SK-N-SH (cell line): Measurements from ENCODE around the gene FCHSD2. TPM values are rescaled to one million over a fixed set of nuclear protein-coding genes. Genes with fewer than 3 reads are reported as not detected.
A peak's percentile ranks its signal among the peaks of the same experiment; 100 is the strongest.

ENCODE experiments used
- CTCF ChIA-PET: fragments of 300-600, 350-600 bp; formaldehyde crosslinking; extraction: SDS; loops from one replicate; lab custom pipeline; 2021; lab: Yijun Ruan, JAX
- POLR2A ChIA-PET: fragments of 350-600 bp; sonication (Branson Sonifier 250); formaldehyde crosslinking; extraction: SDS; loops from one replicate; lab custom pipeline; 2020; ENCODE audit warnings: antibody characterized with exemption, inconsistent platforms; lab: Yijun Ruan, JAX
- DNase-seq: peaks from one replicate; pipeline ENCODE4 v3.0.0; 2012
- H2AFZ ChIP-seq: fragments of 200-600 bp; sonication (generic); 2 replicates; pipeline ENCODE4 v1.8.1; 2016; ENCODE audit warnings: antibody characterized with exemption, mild to moderate bottlenecking, low read depth
- H3F3A ChIP-seq: fragments of 200-600 bp; sonication (generic); replicated peaks from 2 replicates; pipeline ENCODE3; 2016; ENCODE audit warnings: antibody characterized with exemption, mild to moderate bottlenecking; ENCODE audit not compliant: insufficient read depth
- H3K27ac ChIP-seq, 2 experiments: fragments of 200-500 bp in 1 of 2; fragments of 200-600 bp in 1 of 2; sonication (Bioruptor generic) in 1 of 2; sonication (generic), shearing (Covaris generic) in 1 of 2; 2 replicates each; pipeline versions ENCODE4 v1.5.1 to v1.6.1; 2014 to 2016; ENCODE audit warnings: low read depth in 2 of 2, inconsistent platforms in 1 of 2, low read length in 1 of 2, mild to moderate bottlenecking in 1 of 2, mixed read lengths in 1 of 2
- H3K27me3 ChIP-seq: fragments of 200-600 bp; sonication (generic), shearing (Covaris generic); 2 replicates; pipeline ENCODE4 v1.6.1; 2016; ENCODE audit warnings: mixed run types; ENCODE audit not compliant: insufficient read depth
- H3K36me3 ChIP-seq, 2 experiments: fragments of 200-500 bp in 1 of 2; fragments of 200-600 bp in 1 of 2; sonication (Bioruptor generic) in 1 of 2; sonication (generic) in 1 of 2; replicated peaks in 1 of 2; 2 replicates each; pipeline versions ENCODE3 to v1.5.1; 2014 to 2016; ENCODE audit warnings: low read length in 1 of 2, mild to moderate bottlenecking in 1 of 2; ENCODE audit not compliant: insufficient read depth in 2 of 2, control insufficient read depth in 1 of 2
- H3K4me1 ChIP-seq, 2 experiments: fragments of 200-500 bp in 1 of 2; fragments of 200-600 bp in 1 of 2; sonication (Bioruptor generic) in 1 of 2; sonication (generic), shearing (Covaris generic) in 1 of 2; 2 replicates each; pipeline versions ENCODE4 v1.5.1 to v1.6.1; 2014 to 2016; ENCODE audit warnings: low read depth in 1 of 2, low read length in 1 of 2, mixed run types in 1 of 2; ENCODE audit not compliant: insufficient read depth in 2 of 2, control insufficient read depth in 1 of 2
- H3K4me2 ChIP-seq: fragments of 200-600 bp; sonication (generic), shearing (Covaris generic); 2 replicates; pipeline ENCODE4 v1.6.1; 2017; ENCODE audit warnings: mixed run types
- H3K4me3 ChIP-seq, 2 experiments: fragments of 200-500 bp in 1 of 2; fragments of 200-600 bp in 1 of 2; sonication (Bioruptor generic) in 1 of 2; sonication (generic), shearing (Covaris generic) in 1 of 2; 2 replicates each; pipeline versions ENCODE4 v1.5.1 to v1.8.1; 2014 to 2016; ENCODE audit warnings: low read depth in 2 of 2, inconsistent platforms in 1 of 2, low read length in 1 of 2, mild to moderate bottlenecking in 1 of 2, mixed read lengths in 1 of 2, moderate library complexity in 1 of 2
- H3K79me2 ChIP-seq: fragments of 200-600 bp; sonication (generic); 2 replicates; pipeline ENCODE4 v1.8.1; 2017; ENCODE audit warnings: mild to moderate bottlenecking; ENCODE audit not compliant: insufficient read depth
- H3K9ac ChIP-seq: fragments of 200-600 bp; sonication (generic); 2 replicates; pipeline ENCODE4 v1.6.1; 2017; ENCODE audit warnings: mixed run types
- H3K9me2 ChIP-seq: fragments of 200-600 bp; sonication (generic); 2 replicates; pipeline ENCODE4 v1.6.1; 2017; ENCODE audit warnings: mixed run types
- H3K9me3 ChIP-seq: fragments of 200-600 bp; sonication (generic); 2 replicates; pipeline ENCODE4 v1.6.1; 2017; ENCODE audit warnings: mixed run types, mild to moderate bottlenecking, moderate library complexity
- H4K20me1 ChIP-seq: fragments of 200-600 bp; sonication (generic); 2 replicates; pipeline ENCODE4 v1.6.1; 2017; ENCODE audit warnings: mild to moderate bottlenecking, mixed run types; ENCODE audit not compliant: insufficient read depth
- CHD2 ChIP-seq: fragments of 150-350 bp; IDR thresholded peaks from 2 replicates; pipeline ENCODE4 v1.6.1; 2018; ENCODE audit warnings: low read length; ENCODE audit not compliant: partially characterized antibody
- ELF1 ChIP-seq: IDR thresholded peaks from 2 replicates; pipeline ENCODE4 v1.4.0; 2012
- FOXJ3 ChIP-seq: sonication (generic); formaldehyde crosslinking; IDR thresholded peaks from 2 replicates; pipeline ENCODE4 v1.5.1; 2020; ENCODE audit warnings: mild to moderate bottlenecking, missing genetic modification reagents
- GATA2 ChIP-seq: sonication (generic); formaldehyde crosslinking; IDR thresholded peaks from 2 replicates; pipeline ENCODE4 v1.5.0; 2020; ENCODE audit warnings: mild to moderate bottlenecking, missing genetic modification reagents
- JUND ChIP-seq: IDR thresholded peaks from 2 replicates; pipeline ENCODE4 v1.4.0; 2012
- MXI1 ChIP-seq: IDR thresholded peaks from 2 replicates; pipeline ENCODE4 v1.6.1; 2012; ENCODE audit warnings: mild to moderate bottlenecking, low read depth, low read length, improper control_type of control experiment
- NRF1 ChIP-seq: IDR thresholded peaks from 2 replicates; pipeline ENCODE4 v1.6.1; 2012; ENCODE audit warnings: low read depth, mild to moderate bottlenecking, low read length
- POLR2AphosphoS5 ChIP-seq: IDR thresholded peaks from 2 replicates; pipeline ENCODE4 v1.6.1; 2012; ENCODE audit warnings: low read depth, low read length
- RAD21 ChIP-seq: IDR thresholded peaks from 2 replicates; pipeline ENCODE4 v1.6.1; 2012; ENCODE audit warnings: mild to moderate bottlenecking, low read length
- RCOR1 ChIP-seq: fragments of 150-350 bp; IDR thresholded peaks from 2 replicates; pipeline ENCODE4 v1.6.1; 2017; ENCODE audit warnings: antibody characterized with exemption, low read length
- RXRA ChIP-seq: IDR thresholded peaks from 2 replicates; pipeline ENCODE4 v1.4.0; 2012; ENCODE audit warnings: low read depth, mild to moderate bottlenecking, borderline replicate concordance
- SIN3A ChIP-seq: IDR thresholded peaks from 2 replicates; pipeline ENCODE4 v1.6.1; 2012; ENCODE audit warnings: low read depth, mild to moderate bottlenecking, low read length, moderate library complexity, borderline replicate concordance
- SMC3 ChIP-seq: IDR thresholded peaks from 2 replicates; pipeline ENCODE4 v1.6.1; 2012; ENCODE audit warnings: low read depth, low read length, improper control_type of control experiment
- TAF1 ChIP-seq: IDR thresholded peaks from 2 replicates; pipeline ENCODE4 v1.6.1; 2012; ENCODE audit warnings: low read depth, mild to moderate bottlenecking, low read length, moderate library complexity, borderline replicate concordance
- TCF12 ChIP-seq: IDR thresholded peaks from 2 replicates; pipeline ENCODE4 v1.4.0; 2012
- TEAD4 ChIP-seq: IDR thresholded peaks from 2 replicates; pipeline ENCODE4 v1.4.0; 2012; ENCODE audit warnings: mild to moderate bottlenecking, borderline replicate concordance; ENCODE audit not compliant: insufficient read depth
- YY1 ChIP-seq: IDR thresholded peaks from 2 replicates; pipeline ENCODE4 v1.4.0; 2012; ENCODE audit warnings: low read depth, mild to moderate bottlenecking
- WGBS: methylation state at CpG from one replicate; pipeline ENCODE4 v1.1.6; 2017; ENCODE audit warnings: low lambda C conversion rate; 5-methylcytosine and 5-hydroxymethylcytosine counted together
- polyA plus RNA-seq, 3 experiments: library from polyadenylated mRNA; depleted of rRNA; stranded (reverse); fragments of >200 nt; gene quantifications; 2 replicates each; pipeline ENCODE4 v1.2.3, GENCODE V29; 2012
- TF ChIP-seq, protein P1 (sequence below): IDR thresholded peaks from 2 replicates; pipeline ENCODE4; 2012
- TF ChIP-seq, protein P2 (sequence below): IDR thresholded peaks from 2 replicates; pipeline ENCODE4 v1.4.0; 2012; ENCODE audit warnings: low read depth
- TF ChIP-seq, protein P3 (sequence below): fragments of 150-350 bp; IDR thresholded peaks from 2 replicates; pipeline ENCODE4 v1.6.1; 2017; ENCODE audit warnings: antibody characterized with exemption, low read length, low read depth, borderline replicate concordance
- TF ChIP-seq, protein P4 (sequence below): fragments of 200-600 bp; sonication (generic); IDR thresholded peaks from 2 replicates; pipeline ENCODE4 v1.6.1; 2017; ENCODE audit warnings: antibody characterized with exemption, mild to moderate bottlenecking, moderate library complexity

Gene FCHSD2
- polyA plus RNA-seq, 1 of the 3 experiments (the other 2 are of a cell fraction) = 10.4 TPM

DNA sequence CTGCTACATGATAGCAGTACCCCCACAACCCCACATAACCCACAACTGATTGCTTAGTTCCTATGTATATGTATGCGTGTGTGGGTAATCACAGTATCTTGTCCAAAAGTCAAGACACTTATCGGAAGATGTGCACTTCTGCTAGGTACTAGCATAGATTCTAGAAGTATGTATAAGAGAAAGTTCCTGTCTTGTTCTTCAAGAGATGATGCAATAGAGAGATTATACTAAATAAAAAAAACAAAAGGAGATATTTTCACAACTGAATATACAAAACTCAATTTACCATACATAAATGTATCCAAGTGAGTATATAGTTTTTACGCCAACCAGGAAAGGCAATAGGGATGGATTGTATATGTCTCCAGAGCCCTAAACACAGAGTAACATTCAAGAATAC, 112.0 kb downstream of the FCHSD2 start:
- H3K9ac ChIP-seq = no peak overlapping the region
- no peaks in the 10 kb centered on the region for H3K9me2 ChIP-seq
- POLR2A ChIA-PET = no interaction called here
- CTCF ChIA-PET = no interaction called here
- no peaks in the 10 kb centered on the region for H3F3A ChIP-seq
- H3K4me3 ChIP-seq = no peak overlapping the region
- H3K79me2 ChIP-seq = peaks cover 9% of the 10 kb centered on the region; the same call in 1 of the 2 replicates
- H3K4me1 ChIP-seq = peaks cover 0 to 13% of the 10 kb centered on the region in 2 experiments; a peak in 2 of 4 replicates
- TF ChIP-seq RCOR1 = no peak
- no peak overlapping the region for H2AFZ ChIP-seq
- H3K27me3 ChIP-seq = no peaks in the 10 kb centered on the region
- H3K4me2 ChIP-seq = no peak overlapping the region
- 94% methylated on average over 3 of the region's 3 CpGs for WGBS
- peak overlapping the region in 1 of 2 experiments; percentile 96; a peak in 2 of 4 replicates for H3K27ac ChIP-seq
- no peak for DNase-seq
- H3K36me3 ChIP-seq = peaks cover 0 to 1% of the 10 kb centered on the region in 2 experiments
- peaks cover 2% of the 10 kb centered on the region; the same call in 1 of the 2 replicates for H3K9me3 ChIP-seq
- no peaks in the 10 kb centered on the region for H4K20me1 ChIP-seq

DNA sequence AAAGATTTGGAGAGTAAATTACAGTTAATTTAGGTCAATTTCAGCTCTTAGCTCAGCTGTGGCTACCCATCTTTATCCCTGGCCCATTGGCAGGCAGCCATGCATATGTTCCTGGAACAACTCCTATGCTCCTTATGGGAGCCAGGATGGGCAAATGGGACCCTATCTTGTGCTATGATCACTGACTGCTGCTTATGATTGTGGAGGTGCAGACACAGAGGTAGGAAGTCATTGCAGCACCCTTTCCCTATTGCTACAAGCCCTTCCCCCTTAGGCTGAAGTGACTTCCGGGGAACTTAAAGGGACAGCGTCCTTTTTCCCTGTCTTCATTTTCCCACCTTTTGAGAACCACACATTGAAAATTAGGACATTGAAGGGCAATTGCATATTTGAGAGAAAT, 112.7 kb downstream of the FCHSD2 start:
- peaks cover 0 to 8% of the 10 kb centered on the region in 2 experiments for H3K36me3 ChIP-seq
- H3K4me2 ChIP-seq = no peak overlapping the region
- no peaks in the 10 kb centered on the region for H4K20me1 ChIP-seq
- POLR2A ChIA-PET = no interaction called here
- no peaks in the 10 kb centered on the region for H3F3A ChIP-seq
- H3K79me2 ChIP-seq = peaks cover 16% of the 10 kb centered on the region; the same call in 1 of the 2 replicates
- H3K4me1 ChIP-seq = peaks cover 0 to 13% of the 10 kb centered on the region in 2 experiments; a peak in 2 of 4 replicates
- no peak overlapping the region for H2AFZ ChIP-seq
- H3K4me3 ChIP-seq = no peak overlapping the region; a peak in 1 of 4 replicates
- H3K27ac ChIP-seq = peak overlapping the region in 1 of 2 experiments; percentile 96; a peak in 2 of 4 replicates
- H3K27me3 ChIP-seq = no peaks in the 10 kb centered on the region
- peaks cover 8% of the 10 kb centered on the region for H3K9me3 ChIP-seq
- H3K9ac ChIP-seq = no peak overlapping the region
- CTCF ChIA-PET = interaction anchor here (0.9 to 1.3 kb wide), 2 partner anchors 113 to 283 kb away, joined by 3 to 6 read pairs; partner anchors contain the start of gene FCHSD2
- peak; percentile 78 for DNase-seq
- WGBS = 31% methylated on average over 2 of the region's 2 CpGs
- no peaks in the 10 kb centered on the region for H3K9me2 ChIP-seq
- TF ChIP-seq NRF1 = no peak
- peak; percentile 86 for TF ChIP-seq FOXJ3 (CRISPR knock-in tag)
- no peak for TF ChIP-seq POLR2AphosphoS5
- no peak for TF ChIP-seq TAF1
- TF ChIP-seq GATA2 = peak; percentile 98
- TF ChIP-seq MXI1 = peak; percentile 40; the same call in 1 of the 2 replicates
- TF ChIP-seq, protein P1, sequence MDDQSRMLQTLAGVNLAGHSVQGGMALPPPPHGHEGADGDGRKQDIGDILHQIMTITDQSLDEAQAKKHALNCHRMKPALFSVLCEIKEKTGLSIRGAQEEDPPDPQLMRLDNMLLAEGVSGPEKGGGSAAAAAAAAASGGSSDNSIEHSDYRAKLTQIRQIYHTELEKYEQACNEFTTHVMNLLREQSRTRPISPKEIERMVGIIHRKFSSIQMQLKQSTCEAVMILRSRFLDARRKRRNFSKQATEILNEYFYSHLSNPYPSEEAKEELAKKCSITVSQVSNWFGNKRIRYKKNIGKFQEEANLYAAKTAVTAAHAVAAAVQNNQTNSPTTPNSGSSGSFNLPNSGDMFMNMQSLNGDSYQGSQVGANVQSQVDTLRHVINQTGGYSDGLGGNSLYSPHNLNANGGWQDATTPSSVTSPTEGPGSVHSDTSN = no peak
- no peak for TF ChIP-seq JUND
- TF ChIP-seq RXRA = no peak
- no peak for TF ChIP-seq YY1
- TF ChIP-seq, protein P2, sequence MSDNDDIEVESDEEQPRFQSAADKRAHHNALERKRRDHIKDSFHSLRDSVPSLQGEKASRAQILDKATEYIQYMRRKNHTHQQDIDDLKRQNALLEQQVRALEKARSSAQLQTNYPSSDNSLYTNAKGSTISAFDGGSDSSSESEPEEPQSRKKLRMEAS = no peak
- no peak for TF ChIP-seq ELF1
- TF ChIP-seq RCOR1 = peak; percentile 84
- TF ChIP-seq TEAD4 = no peak
- TF ChIP-seq, protein P3, sequence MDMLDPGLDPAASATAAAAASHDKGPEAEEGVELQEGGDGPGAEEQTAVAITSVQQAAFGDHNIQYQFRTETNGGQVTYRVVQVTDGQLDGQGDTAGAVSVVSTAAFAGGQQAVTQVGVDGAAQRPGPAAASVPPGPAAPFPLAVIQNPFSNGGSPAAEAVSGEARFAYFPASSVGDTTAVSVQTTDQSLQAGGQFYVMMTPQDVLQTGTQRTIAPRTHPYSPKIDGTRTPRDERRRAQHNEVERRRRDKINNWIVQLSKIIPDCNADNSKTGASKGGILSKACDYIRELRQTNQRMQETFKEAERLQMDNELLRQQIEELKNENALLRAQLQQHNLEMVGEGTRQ = no peak
- TF ChIP-seq TCF12 = no peak
- TF ChIP-seq, protein P4, sequence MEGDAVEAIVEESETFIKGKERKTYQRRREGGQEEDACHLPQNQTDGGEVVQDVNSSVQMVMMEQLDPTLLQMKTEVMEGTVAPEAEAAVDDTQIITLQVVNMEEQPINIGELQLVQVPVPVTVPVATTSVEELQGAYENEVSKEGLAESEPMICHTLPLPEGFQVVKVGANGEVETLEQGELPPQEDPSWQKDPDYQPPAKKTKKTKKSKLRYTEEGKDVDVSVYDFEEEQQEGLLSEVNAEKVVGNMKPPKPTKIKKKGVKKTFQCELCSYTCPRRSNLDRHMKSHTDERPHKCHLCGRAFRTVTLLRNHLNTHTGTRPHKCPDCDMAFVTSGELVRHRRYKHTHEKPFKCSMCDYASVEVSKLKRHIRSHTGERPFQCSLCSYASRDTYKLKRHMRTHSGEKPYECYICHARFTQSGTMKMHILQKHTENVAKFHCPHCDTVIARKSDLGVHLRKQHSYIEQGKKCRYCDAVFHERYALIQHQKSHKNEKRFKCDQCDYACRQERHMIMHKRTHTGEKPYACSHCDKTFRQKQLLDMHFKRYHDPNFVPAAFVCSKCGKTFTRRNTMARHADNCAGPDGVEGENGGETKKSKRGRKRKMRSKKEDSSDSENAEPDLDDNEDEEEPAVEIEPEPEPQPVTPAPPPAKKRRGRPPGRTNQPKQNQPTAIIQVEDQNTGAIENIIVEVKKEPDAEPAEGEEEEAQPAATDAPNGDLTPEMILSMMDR = no peak
- TF ChIP-seq CHD2 = peak; percentile 89
- peak; percentile 40; the same call in 1 of the 2 replicates for TF ChIP-seq RAD21
- TF ChIP-seq SIN3A = no peak
- TF ChIP-seq SMC3 = peak; percentile 1; the same call in 1 of the 2 replicates
